WTC11 (cell line): ENCODE measurements around the gene KCTD11. TPM values are rescaled to one million over a fixed set of nuclear protein-coding genes. Genes with fewer than 3 reads are reported as not detected.

Source experiments
- ATAC-seq: fragments of 200-7000 bp; cut with Tn5 transposase; 2 replicates; pipeline ENCODE4 v1.10.0; 2021; ENCODE audit warnings: mild to moderate bottlenecking, moderate library complexity
- CTCF ChIA-PET: fragments of 300-600 bp; sonication (Branson Sonifier 250); formaldehyde crosslinking; loops from one replicate; lab custom pipeline; 2021; ENCODE audit warnings: antibody characterized with exemption; lab: Charles Lee
- POLR2A ChIA-PET: fragments of 350-600 bp; sonication (Branson Sonifier 250); formaldehyde crosslinking; loops from one replicate; lab custom pipeline; 2021; ENCODE audit warnings: antibody characterized with exemption; lab: Charles Lee
- DNase-seq: peaks from one replicate; pipeline ENCODE4 v3.0.0; 2021; ENCODE audit warnings: low spot score
- H3K27ac Mint-ChIP-seq: 2 replicates; pipeline ENCODE4 v1.8.0; 2021; ENCODE audit warnings: mixed read lengths
- H3K27me3 Mint-ChIP-seq: 2 replicates; pipeline ENCODE4 v1.8.0; 2021; ENCODE audit warnings: low read depth, mild to moderate bottlenecking, moderate library complexity, mixed read lengths
- H3K36me3 Mint-ChIP-seq: 2 replicates; pipeline ENCODE4 v1.8.0; 2021; ENCODE audit warnings: mixed read lengths
- H3K4me1 Mint-ChIP-seq: 2 replicates; pipeline ENCODE4 v1.8.0; 2022; ENCODE audit warnings: mixed read lengths
- H3K4me3 Mint-ChIP-seq: 2 replicates; pipeline ENCODE4 v1.8.0; 2021; ENCODE audit warnings: mild to moderate bottlenecking, moderate library complexity, mixed read lengths
- H3K9me3 Mint-ChIP-seq: 2 replicates; pipeline ENCODE4 v1.8.0; 2021; ENCODE audit warnings: mixed read lengths
- IRF2 ChIP-seq: sonication (generic); formaldehyde crosslinking; IDR thresholded peaks from 2 replicates; pipeline ENCODE4 v1.8.0; 2022; ENCODE audit warnings: low read depth, missing genetic modification reagents, borderline replicate concordance
- KAT7 ChIP-seq: sonication (generic); formaldehyde crosslinking; IDR thresholded peaks from 2 replicates; pipeline ENCODE4 v1.8.1; 2023; ENCODE audit warnings: missing genetic modification reagents, mild to moderate bottlenecking, borderline replicate concordance
- MYBL2 ChIP-seq: sonication (generic); formaldehyde crosslinking; IDR thresholded peaks from 2 replicates; pipeline ENCODE4 v1.8.1; 2023; ENCODE audit warnings: mild to moderate bottlenecking, moderate library complexity, missing genetic modification reagents
- NR1H2 ChIP-seq: sonication (generic); formaldehyde crosslinking; IDR thresholded peaks from 2 replicates; pipeline ENCODE4 v1.9.0; 2021; ENCODE audit warnings: mild to moderate bottlenecking, moderate library complexity, missing genetic modification reagents
- PRRX2 ChIP-seq: fragments of 250-450 bp; sonication (Bioruptor Pico); IDR thresholded peaks from 2 replicates; pipeline ENCODE4 v1.8.0; 2021; ENCODE audit warnings: mild to moderate bottlenecking
- SMAD4 ChIP-seq: sonication (generic); formaldehyde crosslinking; IDR thresholded peaks from 2 replicates; pipeline ENCODE4 v1.8.0; 2022; ENCODE audit warnings: mild to moderate bottlenecking, missing genetic modification reagents
- SP1 ChIP-seq: sonication (generic); formaldehyde crosslinking; conservative IDR thresholded peaks from 2 replicates; pipeline ENCODE4 v1.8.1; 2022; ENCODE audit warnings: missing genetic modification reagents
- TEAD1 ChIP-seq: sonication (generic); formaldehyde crosslinking; IDR thresholded peaks from 2 replicates; pipeline ENCODE4 v1.8.0; 2022; ENCODE audit warnings: mild to moderate bottlenecking, missing genetic modification reagents
- TP53 ChIP-seq: sonication (generic); formaldehyde crosslinking; IDR thresholded peaks from 2 replicates; pipeline ENCODE4 v1.8.1; 2023; ENCODE audit warnings: mild to moderate bottlenecking, missing genetic modification reagents
- ZBTB21 ChIP-seq: sonication (generic); formaldehyde crosslinking; IDR thresholded peaks from 2 replicates; pipeline ENCODE4 v1.8.1; 2023; ENCODE audit warnings: mild to moderate bottlenecking, missing genetic modification reagents, borderline replicate concordance
- ZNF423 ChIP-seq: fragments of 250-450 bp; sonication (Bioruptor Pico); IDR thresholded peaks from 2 replicates; pipeline ENCODE4 v2.1.2; 2022; ENCODE audit warnings: mild to moderate bottlenecking, moderate library complexity
- ZNF671 ChIP-seq: fragments of 250-450 bp; sonication (Bioruptor Pico); IDR thresholded peaks from 2 replicates; pipeline ENCODE4 v1.8.0; 2021; ENCODE audit warnings: mild to moderate bottlenecking
- total RNA-seq: library from RNA; stranded (reverse); gene quantifications from 3 replicates; pipeline ENCODE4 v1.2.3, GENCODE V29; 2021
- TF ChIP-seq, protein P1 (sequence below): fragments of 200-600 bp; IDR thresholded peaks from 2 replicates; pipeline ENCODE4 v1.8.0; 2022; ENCODE audit warnings: antibody characterized with exemption
- TF ChIP-seq, protein P2 (sequence below): fragments of 250-450 bp; sonication (Bioruptor Pico); IDR thresholded peaks from 2 replicates; pipeline ENCODE4 v2.1.2; 2022; ENCODE audit warnings: mild to moderate bottlenecking, moderate library complexity
- TF ChIP-seq, protein P3 (sequence below): fragments of 250-450 bp; sonication (Bioruptor Pico); IDR thresholded peaks from 2 replicates; pipeline ENCODE4 v1.9.0; 2021; ENCODE audit warnings: moderate library complexity, mild to moderate bottlenecking, inconsistent platforms, borderline replicate concordance
- TF ChIP-seq, protein P4 (sequence below): sonication (generic); formaldehyde crosslinking; IDR thresholded peaks from 2 replicates; pipeline ENCODE4 v1.8.1; 2023; ENCODE audit warnings: mild to moderate bottlenecking, missing genetic modification reagents, moderate library complexity
- TF ChIP-seq, protein P5 (sequence below): sonication (generic); formaldehyde crosslinking; IDR thresholded peaks from 2 replicates; pipeline ENCODE4 v1.8.1; 2023; ENCODE audit warnings: mild to moderate bottlenecking, missing genetic modification reagents, moderate library complexity
- TF ChIP-seq, protein P6 (sequence below): sonication (generic); formaldehyde crosslinking; IDR thresholded peaks from 2 replicates; pipeline ENCODE4 v1.8.0; 2023; ENCODE audit warnings: missing genetic modification reagents, mild to moderate bottlenecking, borderline replicate concordance

KCTD11 gene
- total RNA-seq, 1 experiment from 2014 or later = 8.1 TPM

DNA sequence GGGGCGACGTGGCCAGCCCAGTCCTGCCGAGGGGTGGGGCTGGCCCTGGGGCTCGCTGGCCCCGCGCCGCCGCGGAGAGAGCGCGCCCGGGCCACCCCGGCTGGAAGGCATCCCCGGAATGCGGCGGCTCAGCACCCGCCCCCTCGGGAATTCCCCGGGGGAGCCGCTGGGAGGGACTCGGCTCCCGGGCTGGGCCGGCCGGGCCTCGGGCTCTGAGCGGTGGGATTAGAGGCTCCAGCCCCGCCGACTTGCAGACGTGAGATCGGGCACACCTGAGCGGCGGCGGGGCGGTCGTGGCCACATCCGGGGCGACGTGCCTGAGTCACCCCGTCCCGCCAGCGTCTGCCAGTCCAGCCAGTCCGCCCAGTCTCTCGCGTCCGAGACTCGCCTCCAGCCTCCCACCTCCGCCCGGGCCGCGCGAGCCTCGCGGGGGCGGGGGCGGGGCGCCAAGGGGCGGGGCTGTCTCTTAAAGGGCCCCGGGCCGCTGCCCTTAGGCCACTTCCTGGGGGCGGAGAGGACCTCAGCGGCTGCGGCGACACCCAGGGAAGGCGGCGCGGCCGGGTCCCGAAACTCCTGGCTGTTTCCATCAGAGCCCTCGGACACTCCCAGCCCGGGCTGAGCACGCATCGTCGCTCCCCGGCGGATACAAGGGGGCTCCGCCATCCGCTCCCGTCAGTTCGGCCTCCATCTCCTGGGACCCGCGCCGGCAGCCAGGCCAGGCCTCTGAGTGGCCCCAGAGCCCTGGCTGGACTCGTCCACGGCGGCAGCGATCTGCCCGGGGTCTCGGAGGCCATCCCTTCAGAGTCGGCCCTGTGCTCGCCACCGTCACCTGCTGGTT, at the start of gene KCTD11 (continued):
- TF ChIP-seq, protein P1, sequence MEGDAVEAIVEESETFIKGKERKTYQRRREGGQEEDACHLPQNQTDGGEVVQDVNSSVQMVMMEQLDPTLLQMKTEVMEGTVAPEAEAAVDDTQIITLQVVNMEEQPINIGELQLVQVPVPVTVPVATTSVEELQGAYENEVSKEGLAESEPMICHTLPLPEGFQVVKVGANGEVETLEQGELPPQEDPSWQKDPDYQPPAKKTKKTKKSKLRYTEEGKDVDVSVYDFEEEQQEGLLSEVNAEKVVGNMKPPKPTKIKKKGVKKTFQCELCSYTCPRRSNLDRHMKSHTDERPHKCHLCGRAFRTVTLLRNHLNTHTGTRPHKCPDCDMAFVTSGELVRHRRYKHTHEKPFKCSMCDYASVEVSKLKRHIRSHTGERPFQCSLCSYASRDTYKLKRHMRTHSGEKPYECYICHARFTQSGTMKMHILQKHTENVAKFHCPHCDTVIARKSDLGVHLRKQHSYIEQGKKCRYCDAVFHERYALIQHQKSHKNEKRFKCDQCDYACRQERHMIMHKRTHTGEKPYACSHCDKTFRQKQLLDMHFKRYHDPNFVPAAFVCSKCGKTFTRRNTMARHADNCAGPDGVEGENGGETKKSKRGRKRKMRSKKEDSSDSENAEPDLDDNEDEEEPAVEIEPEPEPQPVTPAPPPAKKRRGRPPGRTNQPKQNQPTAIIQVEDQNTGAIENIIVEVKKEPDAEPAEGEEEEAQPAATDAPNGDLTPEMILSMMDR = no peak; the same call in 1 of the 2 replicates
- TF ChIP-seq, protein P2, sequence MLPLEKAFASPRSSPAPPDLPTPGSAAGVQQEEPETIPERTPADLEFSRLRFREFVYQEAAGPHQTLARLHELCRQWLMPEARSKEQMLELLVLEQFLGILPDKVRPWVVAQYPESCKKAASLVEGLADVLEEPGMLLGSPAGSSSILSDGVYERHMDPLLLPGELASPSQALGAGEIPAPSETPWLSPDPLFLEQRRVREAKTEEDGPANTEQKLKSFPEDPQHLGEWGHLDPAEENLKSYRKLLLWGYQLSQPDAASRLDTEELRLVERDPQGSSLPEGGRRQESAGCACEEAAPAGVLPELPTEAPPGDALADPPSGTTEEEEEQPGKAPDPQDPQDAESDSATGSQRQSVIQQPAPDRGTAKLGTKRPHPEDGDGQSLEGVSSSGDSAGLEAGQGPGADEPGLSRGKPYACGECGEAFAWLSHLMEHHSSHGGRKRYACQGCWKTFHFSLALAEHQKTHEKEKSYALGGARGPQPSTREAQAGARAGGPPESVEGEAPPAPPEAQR (CRISPR knock-in tag) = no peak
- TF ChIP-seq MYBL2 (CRISPR knock-in tag) = peak; percentile 68

DNA sequence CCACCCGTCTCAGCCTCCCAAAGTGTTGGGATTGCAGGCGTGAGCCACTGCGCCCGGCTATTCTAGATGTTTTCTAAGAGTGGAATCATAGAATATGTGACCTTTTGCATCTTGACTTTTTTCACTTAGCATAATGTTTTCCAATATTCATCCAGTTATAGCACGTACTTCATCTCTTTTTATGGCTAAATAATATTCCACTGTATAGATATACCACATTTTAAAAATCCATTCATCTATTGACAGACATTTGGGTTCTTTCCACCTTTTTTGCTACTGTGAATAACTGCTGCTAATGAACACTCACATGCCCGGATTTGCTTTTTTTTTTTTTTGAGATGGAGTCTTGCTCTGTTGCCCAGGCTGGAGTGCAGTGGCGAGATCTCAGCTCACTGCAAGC, 47.8 kb upstream of the KCTD11 start:
- DNase-seq = no peak
- ATAC-seq = no peak
- Mint-ChIP-seq H3K4me3 (no peak overlapping the region), H3K9me3 (peaks cover 4% of the 10 kb centered on the region), H3K27me3 (peaks cover 38% of the 10 kb centered on the region)
- POLR2A ChIA-PET = no interaction called here
- TF ChIP-seq ZBTB21 (CRISPR knock-in tag) (no peak), TEAD1 (CRISPR knock-in tag) (no peak), NR1H2 (CRISPR knock-in tag) (no peak), SMAD4 (CRISPR knock-in tag) (no peak), SP1 (CRISPR knock-in tag) (no peak), ZNF423 (no peak), KAT7 (CRISPR knock-in tag) (no peak), TP53 (CRISPR knock-in tag) (no peak), IRF2 (no peak), PRRX2 (CRISPR knock-in tag) (no peak), ZNF671 (no peak)
- TF ChIP-seq, protein P3, sequence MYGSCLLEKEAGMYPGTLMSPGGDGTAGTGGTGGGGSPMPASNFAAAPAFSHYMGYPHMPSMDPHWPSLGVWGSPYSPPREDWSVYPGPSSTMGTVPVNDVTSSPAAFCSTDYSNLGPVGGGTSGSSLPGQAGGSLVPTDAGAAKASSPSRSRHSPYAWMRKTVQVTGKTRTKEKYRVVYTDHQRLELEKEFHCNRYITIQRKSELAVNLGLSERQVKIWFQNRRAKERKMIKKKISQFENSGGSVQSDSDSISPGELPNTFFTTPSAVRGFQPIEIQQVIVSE (CRISPR knock-in tag) = no peak
- TF ChIP-seq, protein P4, sequence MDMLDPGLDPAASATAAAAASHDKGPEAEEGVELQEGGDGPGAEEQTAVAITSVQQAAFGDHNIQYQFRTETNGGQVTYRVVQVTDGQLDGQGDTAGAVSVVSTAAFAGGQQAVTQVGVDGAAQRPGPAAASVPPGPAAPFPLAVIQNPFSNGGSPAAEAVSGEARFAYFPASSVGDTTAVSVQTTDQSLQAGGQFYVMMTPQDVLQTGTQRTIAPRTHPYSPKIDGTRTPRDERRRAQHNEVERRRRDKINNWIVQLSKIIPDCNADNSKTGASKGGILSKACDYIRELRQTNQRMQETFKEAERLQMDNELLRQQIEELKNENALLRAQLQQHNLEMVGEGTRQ = no peak
- TF ChIP-seq, protein P5, sequence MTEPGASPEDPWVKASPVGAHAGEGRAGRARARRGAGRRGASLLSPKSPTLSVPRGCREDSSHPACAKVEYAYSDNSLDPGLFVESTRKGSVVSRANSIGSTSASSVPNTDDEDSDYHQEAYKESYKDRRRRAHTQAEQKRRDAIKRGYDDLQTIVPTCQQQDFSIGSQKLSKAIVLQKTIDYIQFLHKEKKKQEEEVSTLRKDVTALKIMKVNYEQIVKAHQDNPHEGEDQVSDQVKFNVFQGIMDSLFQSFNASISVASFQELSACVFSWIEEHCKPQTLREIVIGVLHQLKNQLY = no peak
- TF ChIP-seq, protein P6, sequence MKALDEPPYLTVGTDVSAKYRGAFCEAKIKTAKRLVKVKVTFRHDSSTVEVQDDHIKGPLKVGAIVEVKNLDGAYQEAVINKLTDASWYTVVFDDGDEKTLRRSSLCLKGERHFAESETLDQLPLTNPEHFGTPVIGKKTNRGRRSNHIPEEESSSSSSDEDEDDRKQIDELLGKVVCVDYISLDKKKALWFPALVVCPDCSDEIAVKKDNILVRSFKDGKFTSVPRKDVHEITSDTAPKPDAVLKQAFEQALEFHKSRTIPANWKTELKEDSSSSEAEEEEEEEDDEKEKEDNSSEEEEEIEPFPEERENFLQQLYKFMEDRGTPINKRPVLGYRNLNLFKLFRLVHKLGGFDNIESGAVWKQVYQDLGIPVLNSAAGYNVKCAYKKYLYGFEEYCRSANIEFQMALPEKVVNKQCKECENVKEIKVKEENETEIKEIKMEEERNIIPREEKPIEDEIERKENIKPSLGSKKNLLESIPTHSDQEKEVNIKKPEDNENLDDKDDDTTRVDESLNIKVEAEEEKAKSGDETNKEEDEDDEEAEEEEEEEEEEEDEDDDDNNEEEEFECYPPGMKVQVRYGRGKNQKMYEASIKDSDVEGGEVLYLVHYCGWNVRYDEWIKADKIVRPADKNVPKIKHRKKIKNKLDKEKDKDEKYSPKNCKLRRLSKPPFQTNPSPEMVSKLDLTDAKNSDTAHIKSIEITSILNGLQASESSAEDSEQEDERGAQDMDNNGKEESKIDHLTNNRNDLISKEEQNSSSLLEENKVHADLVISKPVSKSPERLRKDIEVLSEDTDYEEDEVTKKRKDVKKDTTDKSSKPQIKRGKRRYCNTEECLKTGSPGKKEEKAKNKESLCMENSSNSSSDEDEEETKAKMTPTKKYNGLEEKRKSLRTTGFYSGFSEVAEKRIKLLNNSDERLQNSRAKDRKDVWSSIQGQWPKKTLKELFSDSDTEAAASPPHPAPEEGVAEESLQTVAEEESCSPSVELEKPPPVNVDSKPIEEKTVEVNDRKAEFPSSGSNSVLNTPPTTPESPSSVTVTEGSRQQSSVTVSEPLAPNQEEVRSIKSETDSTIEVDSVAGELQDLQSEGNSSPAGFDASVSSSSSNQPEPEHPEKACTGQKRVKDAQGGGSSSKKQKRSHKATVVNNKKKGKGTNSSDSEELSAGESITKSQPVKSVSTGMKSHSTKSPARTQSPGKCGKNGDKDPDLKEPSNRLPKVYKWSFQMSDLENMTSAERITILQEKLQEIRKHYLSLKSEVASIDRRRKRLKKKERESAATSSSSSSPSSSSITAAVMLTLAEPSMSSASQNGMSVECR (CRISPR knock-in tag) = no peak
- TF ChIP-seq, all 79 proteins: peak for 0
- Mint-ChIP-seq H3K36me3 (peaks cover 1% of the 10 kb centered on the region), H3K4me1 (peaks cover 4% of the 10 kb centered on the region), H3K27ac (no peak overlapping the region)
- CTCF ChIA-PET = no interaction called here
